Measurements from ENCODE around the gene ENO2. TPM values are rescaled to one million over a fixed set of nuclear protein-coding genes. Genes with fewer than 3 reads are reported as not detected.

Gene ENO2
- total and polyA plus RNA-seq, 2 donors from 2014 or later = 10.3 to 35.7 TPM

DNA sequence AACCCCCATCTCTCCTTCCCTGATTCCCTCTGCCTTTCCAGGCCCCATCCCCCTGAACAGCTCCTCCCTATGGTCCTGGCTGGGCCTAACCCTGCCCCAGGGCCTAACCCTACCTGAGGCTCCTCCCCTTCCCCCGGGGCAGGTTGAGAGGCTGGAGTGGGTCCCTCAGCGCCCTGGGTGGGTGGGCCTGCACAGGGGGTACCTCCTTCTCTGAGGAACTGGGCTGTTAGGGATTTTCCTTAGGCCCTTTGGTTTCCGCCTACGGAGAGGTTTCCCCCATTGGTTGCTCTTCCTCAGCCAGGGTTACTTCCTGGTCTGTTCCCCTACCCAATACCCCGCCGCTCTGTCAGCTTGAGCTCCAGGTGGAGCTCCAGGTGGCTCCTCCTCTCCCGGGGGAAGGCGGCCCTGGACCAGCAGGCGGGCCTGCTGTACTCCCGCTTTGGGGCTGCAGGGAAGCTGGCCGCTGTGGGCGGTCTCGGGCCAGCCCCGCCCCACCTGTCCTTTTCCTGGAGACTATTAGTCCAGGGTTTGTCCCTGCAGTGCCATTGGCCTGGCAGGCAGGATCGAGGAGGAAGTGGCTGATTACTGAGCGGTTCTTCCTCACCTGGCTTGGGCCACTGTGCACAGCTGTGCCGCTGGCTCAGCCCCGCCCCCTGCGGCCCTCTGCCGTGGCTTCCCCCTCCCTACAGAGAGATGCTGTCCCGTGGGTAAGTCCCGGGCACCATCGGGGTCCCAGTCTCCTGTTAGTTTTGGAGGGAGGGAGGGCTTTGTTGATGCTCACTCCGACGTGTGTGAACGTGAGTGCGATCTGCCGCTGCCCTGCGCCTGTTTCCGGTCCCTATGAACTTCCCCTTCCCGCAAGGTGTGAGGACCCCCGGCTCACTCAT lies 31.9 kb downstream of the ENO2 start:
- intact Hi-C loops (cut with DNase I) = loop anchor here (10.0 kb wide), 1 partner anchor 149 kb away; the partner anchor contains the start of gene C1R
- DNase-seq = peak; percentile 95 to 97 (median 96)
- Histone ChIP-seq H3K36me3 (ENCODE audit: control insufficient read depth in 2 of 3, insufficient read depth in 3 of 3, low read length in 3 of 3) (peaks cover 0 to 2% (median 0%) of the 10 kb centered on the region in 3 donors), H3K4me1 (ENCODE audit: control insufficient read depth in 2 of 3, insufficient read depth in 2 of 3, low read depth in 1 of 3, low read length in 3 of 3) (peaks cover 0 to 25% (median 23%) of the 10 kb centered on the region in 3 donors), H3K4me3 (ENCODE audit: low read length in 3 of 3) (peak overlapping the region; percentile 38 to 89 (median 55)), H3K27ac (ENCODE audit: low read depth in 2 of 2, low read length in 2 of 2) (peak overlapping the region; percentile 63 to 83), H3K9me3 (ENCODE audit: control insufficient read depth in 2 of 3, insufficient read depth in 1 of 3, low read length in 3 of 3) (no peaks in the 10 kb centered on the region), H3K9ac (ENCODE audit: low read length in 3 of 3) (peak overlapping the region in 2 of 3 donors; percentile 19 to 93), H3K27me3 (ENCODE audit: control insufficient read depth, insufficient read depth, low read length) (no peaks in the 10 kb centered on the region)
- peak; percentile 44 for FAIRE-seq
- TF ChIP-seq, protein P1, sequence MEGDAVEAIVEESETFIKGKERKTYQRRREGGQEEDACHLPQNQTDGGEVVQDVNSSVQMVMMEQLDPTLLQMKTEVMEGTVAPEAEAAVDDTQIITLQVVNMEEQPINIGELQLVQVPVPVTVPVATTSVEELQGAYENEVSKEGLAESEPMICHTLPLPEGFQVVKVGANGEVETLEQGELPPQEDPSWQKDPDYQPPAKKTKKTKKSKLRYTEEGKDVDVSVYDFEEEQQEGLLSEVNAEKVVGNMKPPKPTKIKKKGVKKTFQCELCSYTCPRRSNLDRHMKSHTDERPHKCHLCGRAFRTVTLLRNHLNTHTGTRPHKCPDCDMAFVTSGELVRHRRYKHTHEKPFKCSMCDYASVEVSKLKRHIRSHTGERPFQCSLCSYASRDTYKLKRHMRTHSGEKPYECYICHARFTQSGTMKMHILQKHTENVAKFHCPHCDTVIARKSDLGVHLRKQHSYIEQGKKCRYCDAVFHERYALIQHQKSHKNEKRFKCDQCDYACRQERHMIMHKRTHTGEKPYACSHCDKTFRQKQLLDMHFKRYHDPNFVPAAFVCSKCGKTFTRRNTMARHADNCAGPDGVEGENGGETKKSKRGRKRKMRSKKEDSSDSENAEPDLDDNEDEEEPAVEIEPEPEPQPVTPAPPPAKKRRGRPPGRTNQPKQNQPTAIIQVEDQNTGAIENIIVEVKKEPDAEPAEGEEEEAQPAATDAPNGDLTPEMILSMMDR (IDR thresholded peaks at IDR 0.05; ENCODE audit: borderline replicate concordance, extremely low read depth, insufficient read depth) = no peak

DNA sequence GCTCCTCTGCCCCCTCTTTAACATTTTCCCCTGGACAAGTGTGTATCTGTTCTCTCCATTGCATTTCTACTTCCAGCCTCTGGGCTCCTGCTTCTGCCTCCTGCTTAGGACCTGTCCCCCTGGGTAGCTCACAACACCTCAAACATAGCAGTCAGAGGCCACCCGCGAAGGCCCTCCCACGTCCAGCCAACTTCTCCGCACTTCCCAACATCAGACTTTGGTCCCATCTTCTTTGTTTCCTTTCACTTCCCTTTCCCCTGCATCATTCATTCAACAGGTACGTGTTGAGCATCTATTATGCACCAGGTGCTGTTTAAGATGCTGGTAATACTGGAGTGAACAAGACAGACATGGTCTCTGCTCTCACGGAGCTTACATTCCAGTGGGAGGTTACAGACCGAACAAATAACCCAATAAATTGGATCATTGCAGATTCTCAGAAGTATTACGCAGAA lies 32.6 kb downstream of the ENO2 start:
- Histone ChIP-seq H3K36me3 (ENCODE audit: control insufficient read depth in 2 of 3, insufficient read depth in 3 of 3, low read length in 3 of 3) (no peaks in the 10 kb centered on the region), H3K4me1 (ENCODE audit: control insufficient read depth in 2 of 3, insufficient read depth in 2 of 3, low read depth in 1 of 3, low read length in 3 of 3) (peaks cover 0 to 25% (median 23%) of the 10 kb centered on the region in 3 donors), H3K9me3 (ENCODE audit: control insufficient read depth in 2 of 3, insufficient read depth in 1 of 3, low read length in 3 of 3) (no peaks in the 10 kb centered on the region), H3K9ac (ENCODE audit: low read length in 3 of 3) (peak overlapping the region in 2 of 3 donors; percentile 19 to 93), H3K4me3 (ENCODE audit: low read length in 3 of 3) (peak overlapping the region; percentile 38 to 79 (median 55)), H3K27me3 (ENCODE audit: control insufficient read depth, insufficient read depth, low read length) (no peaks in the 10 kb centered on the region), H3K27ac (ENCODE audit: low read depth in 2 of 2, low read length in 2 of 2) (peak overlapping the region in 1 of 2 donors; percentile 63)
- no peak for DNase-seq
- FAIRE-seq = no peak
- TF ChIP-seq, protein P1 (IDR thresholded peaks at IDR 0.05; ENCODE audit: borderline replicate concordance, extremely low read depth, insufficient read depth) = no peak
- intact Hi-C loops (cut with DNase I) = loop anchor here (10.0 kb wide), 1 partner anchor 148 kb away; the partner anchor contains the start of gene C1R

DNA sequence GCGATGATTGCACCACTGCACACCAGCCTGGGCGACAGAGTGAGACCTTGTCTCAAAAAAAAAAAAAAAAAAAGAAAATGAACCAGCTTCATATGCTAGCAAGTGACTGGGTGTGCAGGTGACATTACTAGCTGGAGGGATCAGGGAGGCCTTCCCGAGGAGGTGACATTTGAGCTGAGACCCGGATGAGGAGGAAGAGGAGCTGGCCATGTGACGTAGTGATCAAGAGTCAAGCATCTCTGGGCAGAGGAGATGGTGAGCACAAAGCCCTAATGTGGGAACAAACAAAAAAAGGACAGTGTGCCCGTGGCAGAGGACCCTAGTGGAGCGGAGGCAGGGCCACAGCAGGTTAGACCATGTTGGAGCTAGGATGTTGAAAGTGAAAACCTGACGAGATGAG lies 33.2 kb downstream of the ENO2 start:
- H3K4me1 ChIP-seq (ENCODE audit: control insufficient read depth in 2 of 3, insufficient read depth in 2 of 3, low read depth in 1 of 3, low read length in 3 of 3) = peaks cover 0 to 23% (median 21%) of the 10 kb centered on the region in 3 donors
- no peaks in the 10 kb centered on the region for H3K9me3 ChIP-seq (ENCODE audit: control insufficient read depth in 2 of 3, insufficient read depth in 1 of 3, low read length in 3 of 3)
- H3K9ac ChIP-seq (ENCODE audit: low read length in 3 of 3) = no peak overlapping the region
- H3K27ac ChIP-seq (ENCODE audit: low read depth in 2 of 2, low read length in 2 of 2) = no peak overlapping the region
- H3K4me3 ChIP-seq (ENCODE audit: low read length in 3 of 3) = no peak overlapping the region
- intact Hi-C loops (cut with DNase I) = loop anchor here (10.0 kb wide), 1 partner anchor 147 kb away; the partner anchor contains the start of gene C1R
- peak in 1 of 5 donors; percentile 37 for DNase-seq
- no peaks in the 10 kb centered on the region for H3K27me3 ChIP-seq (ENCODE audit: control insufficient read depth, insufficient read depth, low read length)
- FAIRE-seq = no peak
- TF ChIP-seq, protein P1 (IDR thresholded peaks at IDR 0.05; ENCODE audit: borderline replicate concordance, extremely low read depth, insufficient read depth) = no peak
- H3K36me3 ChIP-seq (ENCODE audit: control insufficient read depth in 2 of 3, insufficient read depth in 3 of 3, low read length in 3 of 3) = no peaks in the 10 kb centered on the region
